Hepatocyte (in vitro differentiated cells): ENCODE measurements around the gene SRPK2. TPM values are rescaled to one million over a fixed set of nuclear protein-coding genes. Genes with fewer than 3 reads are reported as not detected.

ENCODE experiments used
- DNase-seq: peaks from one replicate; pipeline ENCODE4 v3.0.0-alpha.2; 2016; ENCODE audit warnings: low spot score
- H2AFZ ChIP-seq: fragments of 200-600 bp; sonication (generic); 2 replicates; pipeline ENCODE4 v1.6.0; 2016; ENCODE audit warnings: antibody characterized with exemption, mild to moderate bottlenecking
- H3K27ac ChIP-seq: fragments of 200-600 bp; sonication (generic); 2 replicates; pipeline ENCODE4 v1.5.1; 2016; ENCODE audit warnings: mild to moderate bottlenecking
- H3K27me3 ChIP-seq: fragments of 200-600 bp; sonication (generic); 2 replicates; pipeline ENCODE4 v1.6.1; 2016
- H3K36me3 ChIP-seq: fragments of 200-600 bp; sonication (generic); replicated peaks from 2 replicates; pipeline ENCODE4 v1.5.1; 2016; ENCODE audit warnings: low read depth; ENCODE audit not compliant: insufficient read depth
- H3K4me1 ChIP-seq: fragments of 200-600 bp; sonication (generic); 2 replicates; pipeline ENCODE4 v1.5.1; 2016; ENCODE audit warnings: mild to moderate bottlenecking, moderate library complexity; ENCODE audit not compliant: insufficient read depth
- H3K4me2 ChIP-seq: fragments of 200-600 bp; sonication (generic); 2 replicates; pipeline ENCODE4 v1.6.0; 2016
- H3K4me3 ChIP-seq: fragments of 200-600 bp; sonication (generic); 2 replicates; pipeline ENCODE4 v1.5.1; 2016; ENCODE audit warnings: mild to moderate bottlenecking
- H3K79me2 ChIP-seq: fragments of 200-600 bp; sonication (generic); 2 replicates; pipeline ENCODE4 v1.6.0; 2017; ENCODE audit warnings: mild to moderate bottlenecking
- H3K9me2 ChIP-seq: fragments of 200-600 bp; sonication (generic); replicated peaks from 2 replicates; pipeline ENCODE4 v1.6.0; 2017; ENCODE audit warnings: mild to moderate bottlenecking; ENCODE audit not compliant: insufficient read depth
- H3K9me3 ChIP-seq: fragments of 200-600 bp; sonication (generic); 2 replicates; pipeline ENCODE4 v1.5.1; 2016; ENCODE audit warnings: low read depth, mild to moderate bottlenecking
- H4K20me1 ChIP-seq: fragments of 200-600 bp; sonication (generic); 2 replicates; pipeline ENCODE4 v1.6.0; 2016; ENCODE audit warnings: mild to moderate bottlenecking; ENCODE audit not compliant: insufficient read depth, poor library complexity, severe bottlenecking
- CTCF ChIP-seq: fragments of 200-600 bp; sonication (generic); IDR thresholded peaks from 2 replicates; pipeline ENCODE4 v1.5.1; 2016; ENCODE audit warnings: antibody characterized with exemption, mild to moderate bottlenecking; ENCODE audit not compliant: poor library complexity
- EZH2 ChIP-seq: fragments of 200-600 bp; sonication (generic); IDR thresholded peaks from 2 replicates; pipeline ENCODE4 v1.6.1; 2016; ENCODE audit warnings: antibody characterized with exemption, mild to moderate bottlenecking, borderline replicate concordance
- EZH2phosphoT487 ChIP-seq: fragments of 200-600 bp; sonication (generic); IDR thresholded peaks from one replicate; pipeline ENCODE4 v1.6.1; 2018; ENCODE audit warnings: antibody characterized with exemption, mild to moderate bottlenecking, low read depth, moderate library complexity; ENCODE audit not compliant: unreplicated experiment, severe bottlenecking
- WGBS: methylation state at CpG from one replicate; pipeline ENCODE4 v1.1.6; 2016; ENCODE audit warnings: low lambda C conversion rate; ENCODE audit errors: missing lambda C conversion rate; 5-methylcytosine and 5-hydroxymethylcytosine counted together
- polyA plus RNA-seq: library from polyadenylated mRNA; unstranded; fragments of >200 nt; fragmentation: Nextera tagmentation; extraction: Ambion mirVana; gene quantifications from 2 replicates; pipeline ENCODE4 v1.2.1, GENCODE V29; 2016
- total RNA-seq: library from RNA; depleted of rRNA; stranded (reverse); fragments of >200 nt; gene quantifications from 2 replicates; pipeline ENCODE4 v1.2.3, GENCODE V29; 2014

SRPK2 gene
- total and polyA plus RNA-seq, 2 experiments from 2014 or later = 41.4 to 46.1 TPM

- Histone ChIP-seq H3K36me3 (no peaks in the 10 kb centered on the region), H3K4me2 (no peak overlapping the region), H2AFZ (no peak overlapping the region), H3K4me3 (no peak overlapping the region), H3K27ac (no peak overlapping the region), H3K27me3 (no peaks in the 10 kb centered on the region), H4K20me1 (no peaks in the 10 kb centered on the region), H3K4me1 (no peaks in the 10 kb centered on the region), H3K9me2 (no peaks in the 10 kb centered on the region), H3K9me3 (no peaks in the 10 kb centered on the region), H3K79me2 (no peaks in the 10 kb centered on the region)
- WGBS = 53% methylated on average over 6 of the region's 6 CpGs
- DNase-seq = peak; percentile 47
- peak; percentile 45 for TF ChIP-seq CTCF
- no peak for TF ChIP-seq EZH2phosphoT487
These were observed 247.7 kb downstream of the SRPK2 start for GRCh38 chr7:105141068-105141467.

- Histone ChIP-seq H2AFZ (no peak overlapping the region), H4K20me1 (no peaks in the 10 kb centered on the region)
These were observed 249.3 kb downstream of the SRPK2 start for GRCh38 chr7:105139381-105139780.

GRCh38 chr7:105137898-105138297 lies 250.8 kb downstream of the SRPK2 start:
- DNase-seq = no peak
- no peaks in the 10 kb centered on the region for H3K9me3 ChIP-seq
- H3K27ac ChIP-seq = no peak overlapping the region
- no peak for TF ChIP-seq EZH2
- no peaks in the 10 kb centered on the region for H4K20me1 ChIP-seq
- H3K27me3 ChIP-seq = no peaks in the 10 kb centered on the region
- no peak overlapping the region for H3K4me2 ChIP-seq
- 93% methylated on average over 4 of the region's 4 CpGs for WGBS
- no peaks in the 10 kb centered on the region for H3K4me1 ChIP-seq
- H3K9me2 ChIP-seq = no peaks in the 10 kb centered on the region
- no peaks in the 10 kb centered on the region for H3K79me2 ChIP-seq
- no peak overlapping the region for H2AFZ ChIP-seq
- no peaks in the 10 kb centered on the region for H3K36me3 ChIP-seq
- no peak overlapping the region for H3K4me3 ChIP-seq

More at GRCh38 chr7:105139381-105139780, 249.3 kb downstream of the SRPK2 start:
- no peak for DNase-seq
- no peak overlapping the region for H3K4me2 ChIP-seq
- H3K27ac ChIP-seq = no peak overlapping the region
- no peaks in the 10 kb centered on the region for H3K9me3 ChIP-seq
- no peaks in the 10 kb centered on the region for H3K79me2 ChIP-seq
- no peak for TF ChIP-seq EZH2
- no peak for TF ChIP-seq CTCF
- TF ChIP-seq EZH2phosphoT487 = no peak
- H3K4me3 ChIP-seq = no peak overlapping the region
- H3K4me1 ChIP-seq = no peaks in the 10 kb centered on the region
- H3K9me2 ChIP-seq = no peaks in the 10 kb centered on the region
- H3K27me3 ChIP-seq = no peaks in the 10 kb centered on the region
- no peaks in the 10 kb centered on the region for H3K36me3 ChIP-seq

GRCh38 chr7:105136221-105136620 lies 252.5 kb downstream of the SRPK2 start:
- H3K36me3 ChIP-seq = no peaks in the 10 kb centered on the region
- no peak overlapping the region for H3K4me3 ChIP-seq
- H3K27me3 ChIP-seq = no peaks in the 10 kb centered on the region
- H3K9me3 ChIP-seq = no peaks in the 10 kb centered on the region
- H4K20me1 ChIP-seq = no peaks in the 10 kb centered on the region
- DNase-seq = peak; percentile 27
- no peaks in the 10 kb centered on the region for H3K9me2 ChIP-seq
- H3K4me1 ChIP-seq = no peaks in the 10 kb centered on the region
- 64% methylated on average over 3 of the region's 3 CpGs for WGBS
- H2AFZ ChIP-seq = no peak overlapping the region
- TF ChIP-seq EZH2 (no peak), CTCF (peak; percentile 2), EZH2phosphoT487 (no peak)
- H3K27ac ChIP-seq = no peak overlapping the region
- H3K79me2 ChIP-seq = no peaks in the 10 kb centered on the region
- no peak overlapping the region for H3K4me2 ChIP-seq
